GM12892 (cell line): ENCODE measurements around the gene CCT3.

Experiments used
- POLR2A ChIP-seq: IDR thresholded peaks from 2 replicates; pipeline ENCODE4 v1.6.1; 2011; ENCODE audit warnings: low read depth, low read length, control low read depth
- TAF1 ChIP-seq: IDR thresholded peaks from 2 replicates; pipeline ENCODE4 v1.6.1; 2011; ENCODE audit warnings: low read depth, mild to moderate bottlenecking, control low read depth, low read length, borderline replicate concordance

DNA sequence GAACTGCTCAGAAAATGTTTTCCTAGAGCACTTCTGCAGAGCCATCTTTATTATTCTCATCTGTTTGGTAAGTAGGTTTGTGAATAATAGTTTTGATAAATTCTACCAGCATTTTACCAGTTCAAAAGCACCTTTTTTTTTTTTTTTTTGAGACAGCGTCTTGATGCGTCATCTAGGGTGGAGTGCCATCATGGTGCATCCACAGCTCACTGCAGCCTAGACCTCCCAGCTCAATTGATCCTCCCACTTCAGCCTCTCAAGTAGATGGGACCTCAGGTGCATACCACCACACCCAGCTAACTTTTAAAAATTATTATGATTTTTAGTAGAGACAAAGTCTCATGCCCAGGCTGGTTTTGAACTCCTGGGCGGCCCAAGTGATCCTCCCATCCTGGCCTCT lies 21.2 kb upstream of the CCT3 start:
- TF ChIP-seq TAF1: no peak
- TF ChIP-seq POLR2A: no peak
